IMR-90 (cell line): ENCODE data around the gene IGLL1. TPM values are rescaled to one million over a fixed set of nuclear protein-coding genes. Genes with fewer than 3 reads are reported as not detected.
"Not testable (repeated sequence)": the region's sequence is repeated elsewhere in the genome, so short reads cannot be mapped to it uniquely, and the experiment has no call there.

ENCODE experiments used
- ATAC-seq: fragments of 200-7000 bp; cut with Tn5 transposase; 2 replicates; pipeline ENCODE4 v1.9.1; 2020; ENCODE audit warnings: low read depth, mild to moderate bottlenecking, moderate library complexity
- BruUV-seq: library from RNA; stranded (reverse); fragments of 400-500 nt; replicated peaks from 2 replicates; lab custom pipeline; 2021; lab: Mats Ljungman, UMichigan
- CTCF ChIA-PET: fragments of 300-600 bp; formaldehyde crosslinking; extraction: SDS; loops from one replicate; lab custom pipeline; 2021; ENCODE audit warnings: antibody characterized with exemption; lab: Yijun Ruan, JAX
- POLR2A ChIA-PET: fragments of 300-600 bp; sonication (Branson Sonifier 250); formaldehyde crosslinking; loops from one replicate; lab custom pipeline; 2022; ENCODE audit warnings: antibody characterized with exemption; ENCODE audit not compliant: unreplicated experiment; lab: Charles Lee
- DNase-seq: peaks from one replicate; pipeline ENCODE4 v3.0.0; 2013
- H2AFZ ChIP-seq: replicated peaks from 2 replicates; pipeline ENCODE3; 2013; ENCODE audit warnings: low read length, mild to moderate bottlenecking; ENCODE audit not compliant: poor library complexity
- H2AK5ac ChIP-seq: 2 replicates; pipeline ENCODE4 v1.6.1; 2013; ENCODE audit warnings: low read depth, low read length, inconsistent platforms
- H2AK9ac ChIP-seq: replicated peaks from 2 replicates; pipeline ENCODE3; 2013; ENCODE audit warnings: mild to moderate bottlenecking, low read depth, low read length, moderate library complexity; ENCODE audit not compliant: poor library complexity
- H2BK120ac ChIP-seq: 2 replicates; pipeline ENCODE4 v1.6.1; 2013; ENCODE audit warnings: low read depth, low read length, inconsistent platforms
- H2BK15ac ChIP-seq: 3 replicates; pipeline ENCODE4 v1.6.1; 2013; ENCODE audit warnings: low read depth, low read length, inconsistent platforms
- H2BK20ac ChIP-seq: 2 replicates; pipeline ENCODE4 v1.6.1; 2013; ENCODE audit warnings: low read depth, mild to moderate bottlenecking, inconsistent platforms, low read length, moderate library complexity
- H2BK5ac ChIP-seq: 2 replicates; pipeline ENCODE4 v1.6.1; 2013; ENCODE audit warnings: mild to moderate bottlenecking, low read depth, low read length, inconsistent platforms; ENCODE audit not compliant: poor library complexity, severe bottlenecking
- H3K14ac ChIP-seq: replicated peaks from 2 replicates; pipeline ENCODE4 v1.6.1; 2013; ENCODE audit warnings: low read depth, low read length, inconsistent platforms
- H3K18ac ChIP-seq: 2 replicates; pipeline ENCODE4 v1.6.1; 2013; ENCODE audit warnings: low read depth, low read length, control low read depth
- H3K23ac ChIP-seq: 2 replicates; pipeline ENCODE4 v1.6.1; 2013; ENCODE audit warnings: low read depth, low read length, inconsistent platforms
- H3K27ac ChIP-seq: 2 replicates; pipeline ENCODE4 v1.5.1; 2013; ENCODE audit warnings: mild to moderate bottlenecking, control low read depth, low read length; ENCODE audit not compliant: insufficient read depth
- H3K27me3 ChIP-seq: 2 replicates; pipeline ENCODE4 v1.6.1; 2013; ENCODE audit warnings: low read length; ENCODE audit not compliant: control insufficient read depth, insufficient read depth
- H3K36me3 ChIP-seq: 2 replicates; pipeline ENCODE4 v1.6.1; 2013; ENCODE audit warnings: low read length, mixed read lengths; ENCODE audit not compliant: control insufficient read depth, insufficient read depth
- H3K4ac ChIP-seq: 2 replicates; pipeline ENCODE4 v1.6.1; 2013; ENCODE audit warnings: low read depth, low read length, inconsistent platforms
- H3K4me1 ChIP-seq: 2 replicates; pipeline ENCODE4 v1.6.1; 2013; ENCODE audit warnings: low read length, mixed read lengths; ENCODE audit not compliant: control insufficient read depth, insufficient read depth
- H3K4me2 ChIP-seq: 2 replicates; pipeline ENCODE4 v1.6.1; 2013; ENCODE audit warnings: low read depth, mild to moderate bottlenecking, control low read depth, low read length, moderate library complexity
- H3K4me3 ChIP-seq: 2 replicates; pipeline ENCODE4 v1.5.1; 2013; ENCODE audit warnings: low read depth, mild to moderate bottlenecking, control low read depth, low read length, moderate library complexity; ENCODE audit not compliant: insufficient read depth
- H3K56ac ChIP-seq: 2 replicates; pipeline ENCODE4 v1.6.1; 2013; ENCODE audit warnings: low read length, inconsistent platforms; ENCODE audit not compliant: insufficient read depth; ENCODE audit errors: extremely low read depth
- H3K79me1 ChIP-seq, 2 experiments: 2 replicates each; pipeline ENCODE4 v1.6.1; 2013; ENCODE audit warnings: low read length in 2 of 2, inconsistent platforms in 1 of 2, low read depth in 1 of 2
- H3K9ac ChIP-seq: 2 replicates; pipeline ENCODE4 v1.6.1; 2013; ENCODE audit warnings: low read depth, low read length, control low read depth
- H3K9me1 ChIP-seq: 2 replicates; pipeline ENCODE4 v1.6.1; 2013; ENCODE audit warnings: low read length, inconsistent platforms; ENCODE audit not compliant: insufficient read depth
- H3K9me3 ChIP-seq: 2 replicates; pipeline ENCODE4 v1.6.1; 2013; ENCODE audit warnings: low read length; ENCODE audit not compliant: control insufficient read depth, insufficient read depth
- H4K20me1 ChIP-seq: 2 replicates; pipeline ENCODE4 v1.6.1; 2013; ENCODE audit warnings: low read length, inconsistent platforms; ENCODE audit not compliant: insufficient read depth
- H4K5ac ChIP-seq: 2 replicates; pipeline ENCODE4 v1.6.1; 2013; ENCODE audit warnings: mild to moderate bottlenecking, low read depth, low read length, control low read depth
- H4K8ac ChIP-seq, 2 experiments: 2 replicates each; pipeline ENCODE4 v1.6.1; 2013; ENCODE audit warnings: low read depth in 2 of 2, low read length in 2 of 2, control low read depth in 1 of 2, inconsistent platforms in 1 of 2
- H4K91ac ChIP-seq: 2 replicates; pipeline ENCODE4 v1.6.1; 2013; ENCODE audit warnings: low read depth, low read length, inconsistent platforms; ENCODE audit not compliant: insufficient read depth
- WGBS, 2 experiments: methylation state at CpG; one replicate each; pipeline versions ENCODE4 v1.1.5 to v1.1.7; 2013; ENCODE audit warnings: missing lambda C conversion rate in 2 of 2; ENCODE audit not compliant: insufficient read length in 1 of 2; ENCODE audit errors: extremely low coverage in 2 of 2; 5-methylcytosine and 5-hydroxymethylcytosine counted together
- dilution Hi-C: fragments of 300-500 bp; cut with HindIII; formaldehyde crosslinking; loops from one replicate; pipeline ENCODE4 v1.14.3; 2018; ENCODE audit warnings: low sequenced_read_pairs; ENCODE audit not compliant: unreplicated experiment
- in situ Hi-C: fragments of 300-500 bp; cut with MboI; formaldehyde crosslinking; loops from 3 replicates; pipeline ENCODE4 v1.14.3; 2019; ENCODE audit warnings: low sequenced_read_pairs, inconsistent platforms, mixed read lengths
- intact Hi-C: fragments of 100-400 bp; cut with micrococcal nuclease; formaldehyde crosslinking; loops from 2 replicates; pipeline ENCODE4 v1.10.0; 2022
- polyA plus RNA-seq, 3 experiments: library from polyadenylated mRNA; depleted of rRNA; stranded (reverse); fragments of >200 nt; gene quantifications; 2 replicates each; pipeline ENCODE4 v1.2.3, GENCODE V29; 2012; ENCODE audit warnings: low replicate concordance in 1 of 3
- total RNA-seq: library from RNA; depleted of rRNA; stranded (reverse); fragments of >200 nt; gene quantifications from 2 replicates; pipeline ENCODE4 v1.2.3, GENCODE V29; 2012

Gene IGLL1
- total and polyA plus RNA-seq, 2 of the 4 experiments (the other 2 are of a cell fraction) = not detected

GRCh38 chr22:23538696-23539030 lies 41.4 kb downstream of the IGLL1 start:
- H3K9me1 ChIP-seq, H3K23ac ChIP-seq, DNase-seq, POLR2A ChIA-PET, H2BK5ac ChIP-seq, H3K56ac ChIP-seq, H3K18ac ChIP-seq, H2AFZ ChIP-seq, H4K5ac ChIP-seq, H3K4me3 ChIP-seq, H4K20me1 ChIP-seq, H2BK20ac ChIP-seq, H2BK120ac ChIP-seq, H3K4me1 ChIP-seq, BruUV-seq, in situ Hi-C loops, H3K79me1 ChIP-seq, H2BK15ac ChIP-seq, H3K9ac ChIP-seq, H4K91ac ChIP-seq, CTCF ChIA-PET, H2AK9ac ChIP-seq, ATAC-seq, H3K4ac ChIP-seq, H3K14ac ChIP-seq, H2AK5ac ChIP-seq, H3K9me3 ChIP-seq, dilution Hi-C loops, H3K27ac ChIP-seq, H3K36me3 ChIP-seq, H4K8ac ChIP-seq, H3K4me2 ChIP-seq: not testable (repeated sequence)
- no CpG with 5 or more reads among the region's 6 CpGs for WGBS, 2 experiments
- intact Hi-C loops = loop anchor here (1.0 to 5.0 kb wide), 3 partner anchors 136 to 223 kb away; no protein-coding TSS in a partner anchor
- H3K27me3 ChIP-seq = peaks cover 16% of the 10 kb centered on the region; the same call in 1 of the 2 replicates

GRCh38 chr22:23537830-23538695 lies 42.0 kb downstream of the IGLL1 start:
- no CpG with 5 or more reads among the region's 19 CpGs for WGBS, 2 experiments
- dilution Hi-C loops, H3K9me3 ChIP-seq, H4K8ac ChIP-seq, H3K4ac ChIP-seq, H2BK15ac ChIP-seq, H3K18ac ChIP-seq, H2AFZ ChIP-seq, H2AK9ac ChIP-seq, H3K23ac ChIP-seq, H3K4me3 ChIP-seq, H3K27ac ChIP-seq, H3K9me1 ChIP-seq, H3K9ac ChIP-seq, BruUV-seq, H3K79me1 ChIP-seq, H2BK5ac ChIP-seq, H3K36me3 ChIP-seq, ATAC-seq, H4K20me1 ChIP-seq, H4K5ac ChIP-seq, H2BK120ac ChIP-seq, H3K56ac ChIP-seq, POLR2A ChIA-PET, H4K91ac ChIP-seq, DNase-seq, H3K4me1 ChIP-seq, H3K14ac ChIP-seq, H2AK5ac ChIP-seq, CTCF ChIA-PET, in situ Hi-C loops, H2BK20ac ChIP-seq, H3K4me2 ChIP-seq: not testable (repeated sequence)
- peaks cover 16% of the 10 kb centered on the region; the same call in 1 of the 2 replicates for H3K27me3 ChIP-seq
- intact Hi-C loops = loop anchor here (5.0 kb wide), 1 partner anchor 136 kb away; no protein-coding TSS in a partner anchor
